K562 (cell line): ENCODE results near the gene BIRC5. TPM values are rescaled to one million over a fixed set of nuclear protein-coding genes. Genes with fewer than 3 reads are reported as not detected.

ENCODE experiments used
- BHLHE40 ChIP-seq: IDR thresholded peaks from 2 replicates; pipeline ENCODE4 v1.6.1; 2011; ENCODE audit warnings: low read length, improper control_type of control experiment
- CHD2 ChIP-seq: IDR thresholded peaks from 2 replicates; pipeline ENCODE4 v1.6.1; 2011; ENCODE audit warnings: low read depth, low read length
- ELK3 ChIP-seq: fragments of 450-650 bp; formaldehyde crosslinking; IDR thresholded peaks from 2 replicates; pipeline ENCODE4 v1.4.0; 2020; ENCODE audit warnings: mild to moderate bottlenecking
- HNRNPK ChIP-seq: fragments of 200-400 bp; formaldehyde crosslinking; IDR thresholded peaks from one replicate; pipeline ENCODE4 v1.6.1; 2018; ENCODE audit warnings: mild to moderate bottlenecking, low read depth, low read length; ENCODE audit not compliant: poor library complexity, severe bottlenecking
- MYNN ChIP-seq, 2 experiments: sonication (generic); formaldehyde crosslinking in 1 of 2; IDR thresholded peaks; 2 replicates each; pipeline versions ENCODE4 v1.5.0 to v1.6.1; 2016 to 2020; ENCODE audit warnings: antibody characterized with exemption in 1 of 2, missing genetic modification reagents in 1 of 2
- NCOR1 ChIP-seq: fragments of 450-650 bp; IDR thresholded peaks from 2 replicates; pipeline ENCODE4 v1.6.1; 2016; ENCODE audit warnings: mild to moderate bottlenecking, moderate library complexity
- OTX1 ChIP-seq: fragments of 450-650 bp; formaldehyde crosslinking; IDR thresholded peaks from 2 replicates; pipeline ENCODE4 v1.4.0; 2022; ENCODE audit warnings: mild to moderate bottlenecking
- RFX7 ChIP-seq: fragments of 250-450 bp; sonication (Bioruptor Pico); IDR thresholded peaks from 2 replicates; pipeline ENCODE4 v1.5.1; 2021; ENCODE audit warnings: mild to moderate bottlenecking
- STAG1 ChIP-seq: sonication (generic); formaldehyde crosslinking; IDR thresholded peaks from 2 replicates; pipeline ENCODE4 v1.5.0; 2020; ENCODE audit warnings: missing genetic modification reagents, borderline replicate concordance
- ZKSCAN1 ChIP-seq: fragments of 150-350 bp; IDR thresholded peaks from 2 replicates; pipeline ENCODE4 v1.6.1; 2016; ENCODE audit warnings: low read depth, low read length
- ZMIZ1 ChIP-seq, 2 experiments: fragments of 150-350 bp in 1 of 2; IDR thresholded peaks; 2 replicates each; pipeline ENCODE4 v1.6.1; 2012 to 2016; ENCODE audit warnings: low read depth in 2 of 2, low read length in 2 of 2, mild to moderate bottlenecking in 1 of 2, moderate library complexity in 1 of 2
- ZNF407 ChIP-seq: fragments of 450-650 bp; IDR thresholded peaks from 2 replicates; pipeline ENCODE4 v1.6.1; 2016; ENCODE audit warnings: low read depth
- ZNF740 ChIP-seq, 3 experiments: fragments of 200-800 bp in 1 of 3; sonication (Bioruptor generic) in 1 of 3; sonication (generic) in 1 of 3; formaldehyde crosslinking in 1 of 3; IDR thresholded peaks; 2 replicates each; pipeline versions ENCODE4 v1.6.1 to v1.8.0; 2016 to 2022; ENCODE audit warnings: mild to moderate bottlenecking in 2 of 3, missing compliant biosample characterization in 2 of 3, missing genetic modification characterization in 2 of 3, missing genetic modification reagents in 1 of 3
- polyA plus RNA-seq, 8 experiments: library from polyadenylated mRNA; depleted of rRNA in 4 of 8; stranded (reverse) in 5 of 8; unstranded in 3 of 8; fragments of >200 nt; fragmentation: Nextera tagmentation in 2 of 8; fragmentation: Illumina TruSeq in 1 of 8; extraction: Ambion mirVana in 2 of 8; extraction: Trizol in 1 of 8; gene quantifications; 2 replicates each; pipeline versions ENCODE4 v1.2.1 to v1.2.3, GENCODE V29; 2011 to 2014; ENCODE audit warnings: inconsistent platforms in 1 of 8, missing spikeins in 1 of 8
- total RNA-seq, 7 experiments: library from RNA; depleted of rRNA in 6 of 7; stranded (reverse); fragments of >200 nt in 6 of 7; fragmentation: Illumina TruSeq in 2 of 7; extraction: Trizol in 2 of 7; gene quantifications; 2 replicates each; pipeline versions ENCODE4 v1.2.1 to v1.2.3, GENCODE V29; 2011 to 2021; ENCODE audit warnings: low replicate concordance in 1 of 7

Gene BIRC5
- total and polyA plus RNA-seq, 9 of the 15 experiments (the other 6 are each of a cell fraction or from before 2014, with no cell fraction given) = 64.4 to 140 (median 101) TPM

DNA sequence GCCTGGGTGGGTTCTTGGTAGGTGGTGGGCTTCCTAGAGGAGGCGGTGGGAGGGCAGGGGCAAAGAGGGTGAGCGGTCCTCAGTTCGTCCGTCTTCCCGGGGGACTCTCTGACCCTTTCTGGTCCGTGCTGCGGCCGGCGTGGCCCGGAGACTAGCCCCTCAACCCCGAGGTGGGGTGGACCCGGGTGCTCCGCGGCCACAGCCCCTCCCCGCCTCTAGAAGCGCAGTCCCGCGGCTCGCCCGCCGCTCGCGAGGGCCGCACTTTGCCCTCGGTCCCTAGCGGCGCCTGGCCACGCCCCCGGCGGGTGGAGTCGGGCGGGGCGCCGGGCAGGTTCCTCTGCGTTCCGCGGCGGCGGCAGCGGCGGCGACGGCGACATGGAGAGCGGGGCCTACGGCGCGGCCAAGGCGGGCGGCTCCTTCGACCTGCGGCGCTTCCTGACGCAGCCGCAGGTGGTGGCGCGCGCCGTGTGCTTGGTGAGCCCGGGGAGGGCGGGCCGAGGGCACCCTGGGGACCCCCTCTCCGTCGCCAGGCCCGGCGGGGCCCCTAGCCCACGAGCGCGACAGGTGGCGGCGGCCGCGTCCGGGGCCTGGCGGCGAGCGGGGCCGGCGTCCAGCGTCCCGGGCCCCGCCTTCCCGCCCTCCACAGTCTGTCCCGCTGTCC, 45.7 kb upstream of the BIRC5 start, which contains the start of gene SYNGR2 (continued):
- no peak for TF ChIP-seq ZNF407
- no peak for TF ChIP-seq MYNN (IDR thresholded peaks at IDR 0.05)
- TF ChIP-seq MYNN (CRISPR knock-in tag; IDR thresholded peaks at IDR 0.05) = no peak
- TF ChIP-seq OTX1 (CRISPR knock-in tag) = no peak
- TF ChIP-seq STAG1 = no peak
- no peak for TF ChIP-seq NCOR1
- TF ChIP-seq ZNF740 (CRISPR knock-in tag; IDR thresholded peaks at IDR 0.05) = peak; percentile 74
- TF ChIP-seq ZNF740 (tag; IDR thresholded peaks at IDR 0.05) = no peak
- TF ChIP-seq CHD2 = peak; percentile 94
- TF ChIP-seq ZMIZ1 (IDR thresholded peaks at IDR 0.05; ENCODE audit: low read depth in 2 of 2, low read length in 2 of 2) = peak in 1 of 2 experiments; percentile 50; a peak in 1 of 4 replicates
- 0 out of 2 replicates have a peak, but pooled peaks have one; percentile 26 for TF ChIP-seq BHLHE40
- TF ChIP-seq ZKSCAN1 = peak; percentile 53; the same call in 1 of the 2 replicates
- no peak for TF ChIP-seq ELK3 (CRISPR knock-in tag)
- no peak for TF ChIP-seq HNRNPK
- TF ChIP-seq RFX7 (CRISPR knock-in tag) = no peak
